HG03060 (cell line): ENCODE data around the gene NPY2R.

Experiments
- ATAC-seq: cut with Tn5 transposase; IDR thresholded peaks from one replicate; pipeline ENCODE4 v1.9.1; 2021; ENCODE audit warnings: low read depth, moderate number of reproducible peaks; ENCODE audit not compliant: unreplicated experiment

Gene NPY2R

DNA sequence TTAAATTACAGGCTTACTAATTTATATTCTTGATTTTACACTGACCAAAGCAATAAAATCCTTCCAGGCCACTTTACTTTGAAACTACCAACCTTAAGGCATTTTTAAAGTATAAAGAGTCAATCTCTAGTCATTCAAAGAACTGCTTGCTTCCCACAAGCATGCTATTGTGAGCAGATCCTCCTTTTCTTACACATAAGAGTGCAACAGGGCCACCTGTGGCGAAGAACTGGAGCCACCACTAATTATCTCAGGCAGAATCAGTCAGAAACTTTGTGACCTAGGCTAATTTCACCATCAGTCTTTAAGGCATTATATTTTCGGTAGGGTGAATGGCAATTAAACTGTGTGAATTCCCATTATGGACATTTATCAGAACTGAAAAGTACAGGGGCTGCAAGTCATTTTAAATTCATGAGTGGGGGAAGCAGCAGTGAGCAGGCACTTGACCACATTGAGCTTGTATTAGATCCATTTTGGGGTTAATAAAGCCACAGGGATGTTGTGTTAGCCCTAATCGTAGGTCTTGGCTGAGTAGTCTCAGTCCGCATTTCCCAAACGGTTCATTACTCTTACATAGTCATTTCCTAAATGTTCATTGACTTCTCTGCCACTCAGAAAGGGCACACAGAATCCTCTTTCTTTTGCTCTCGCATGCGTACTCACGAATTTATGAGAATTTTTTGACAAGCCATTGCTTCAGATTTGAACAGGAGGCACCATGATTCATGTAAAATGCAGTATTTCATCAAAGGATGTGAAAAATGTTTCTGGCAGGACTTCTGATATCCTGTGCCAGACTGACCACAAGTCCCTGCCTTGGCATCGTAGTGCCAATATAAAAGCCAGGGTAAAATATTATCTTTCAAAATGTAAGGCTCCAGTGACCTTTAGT lies 39.8 kb downstream of the NPY2R start:
- no peak for ATAC-seq

GRCh38 chr4:155249016-155249566 lies 40.7 kb downstream of the NPY2R start:
- no peak for ATAC-seq

GRCh38 chr4:155252327-155252726 lies 43.9 kb downstream of the NPY2R start:
- no peak for ATAC-seq

- ATAC-seq = no peak
Measured at GRCh38 chr4:155263480-155263879, 55.0 kb downstream of the NPY2R start.

DNA sequence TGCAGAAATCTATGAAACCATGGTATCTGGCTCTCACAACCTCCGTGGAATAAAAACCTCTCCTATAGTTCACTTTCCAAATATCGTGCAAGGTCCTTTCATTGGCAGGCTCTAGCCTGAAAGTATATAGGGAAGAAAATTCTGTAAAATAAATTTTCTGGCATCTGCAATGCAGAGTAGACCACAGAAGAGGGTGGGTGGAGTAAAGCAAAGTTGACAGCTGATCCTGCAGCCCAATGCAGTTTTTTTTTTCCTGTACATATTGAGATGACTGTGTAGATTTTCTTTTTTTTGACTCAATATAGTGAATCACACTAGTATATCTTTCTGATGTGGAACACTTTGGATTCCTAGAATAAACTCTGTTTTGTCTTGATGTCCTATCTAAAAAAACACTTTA lies 56.7 kb downstream of the NPY2R start:
- no peak for ATAC-seq
